HCT116 (cell line): ENCODE measurements around the gene RAD18.

Source experiments
- CEBPB ChIP-seq: IDR thresholded peaks from 2 replicates; pipeline ENCODE4 v1.6.1; 2012; ENCODE audit warnings: low read depth
- EZH2 ChIP-seq: fragments of 200-600 bp; sonication (generic); IDR thresholded peaks from 2 replicates; pipeline ENCODE4 v1.6.1; 2017; ENCODE audit warnings: antibody characterized with exemption, mixed run types
- POLR2AphosphoS5 ChIP-seq: IDR thresholded peaks from 2 replicates; pipeline ENCODE4 v1.6.1; 2011; ENCODE audit warnings: mild to moderate bottlenecking, low read depth, low read length, moderate library complexity
- TF ChIP-seq, protein P1 (sequence below): IDR thresholded peaks from 2 replicates; pipeline ENCODE4 v1.6.1; 2012; ENCODE audit warnings: low read depth

DNA sequence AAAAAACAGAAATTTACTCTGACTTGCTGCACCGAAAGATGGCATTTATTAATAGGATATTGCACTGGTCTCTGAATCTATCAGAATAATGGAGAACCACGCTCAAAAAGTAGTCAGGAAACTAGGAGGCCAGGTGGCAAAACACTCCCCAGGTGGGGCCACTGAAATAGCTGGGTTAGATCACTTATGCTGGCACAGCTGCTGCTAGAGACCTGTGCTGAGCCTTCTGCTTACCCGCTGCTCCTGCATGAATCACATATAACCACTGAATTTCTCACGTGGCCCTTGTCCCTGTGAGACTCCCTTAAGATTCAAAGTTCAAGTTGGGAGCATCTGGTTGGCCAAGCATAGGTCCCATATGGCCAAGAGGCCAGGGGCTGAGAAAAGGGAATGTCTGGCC lies 127.9 kb downstream of the RAD18 start:
- TF ChIP-seq CEBPB (no peak), EZH2 (no peak), POLR2AphosphoS5 (no peak)
- TF ChIP-seq, protein P1, sequence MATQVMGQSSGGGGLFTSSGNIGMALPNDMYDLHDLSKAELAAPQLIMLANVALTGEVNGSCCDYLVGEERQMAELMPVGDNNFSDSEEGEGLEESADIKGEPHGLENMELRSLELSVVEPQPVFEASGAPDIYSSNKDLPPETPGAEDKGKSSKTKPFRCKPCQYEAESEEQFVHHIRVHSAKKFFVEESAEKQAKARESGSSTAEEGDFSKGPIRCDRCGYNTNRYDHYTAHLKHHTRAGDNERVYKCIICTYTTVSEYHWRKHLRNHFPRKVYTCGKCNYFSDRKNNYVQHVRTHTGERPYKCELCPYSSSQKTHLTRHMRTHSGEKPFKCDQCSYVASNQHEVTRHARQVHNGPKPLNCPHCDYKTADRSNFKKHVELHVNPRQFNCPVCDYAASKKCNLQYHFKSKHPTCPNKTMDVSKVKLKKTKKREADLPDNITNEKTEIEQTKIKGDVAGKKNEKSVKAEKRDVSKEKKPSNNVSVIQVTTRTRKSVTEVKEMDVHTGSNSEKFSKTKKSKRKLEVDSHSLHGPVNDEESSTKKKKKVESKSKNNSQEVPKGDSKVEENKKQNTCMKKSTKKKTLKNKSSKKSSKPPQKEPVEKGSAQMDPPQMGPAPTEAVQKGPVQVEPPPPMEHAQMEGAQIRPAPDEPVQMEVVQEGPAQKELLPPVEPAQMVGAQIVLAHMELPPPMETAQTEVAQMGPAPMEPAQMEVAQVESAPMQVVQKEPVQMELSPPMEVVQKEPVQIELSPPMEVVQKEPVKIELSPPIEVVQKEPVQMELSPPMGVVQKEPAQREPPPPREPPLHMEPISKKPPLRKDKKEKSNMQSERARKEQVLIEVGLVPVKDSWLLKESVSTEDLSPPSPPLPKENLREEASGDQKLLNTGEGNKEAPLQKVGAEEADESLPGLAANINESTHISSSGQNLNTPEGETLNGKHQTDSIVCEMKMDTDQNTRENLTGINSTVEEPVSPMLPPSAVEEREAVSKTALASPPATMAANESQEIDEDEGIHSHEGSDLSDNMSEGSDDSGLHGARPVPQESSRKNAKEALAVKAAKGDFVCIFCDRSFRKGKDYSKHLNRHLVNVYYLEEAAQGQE = no peak
